H7 (cell line): ENCODE results near the gene MCM8. TPM values are rescaled to one million over a fixed set of nuclear protein-coding genes. Genes with fewer than 3 reads are reported as not detected.
A peak's percentile ranks its signal among the peaks of the same experiment; 100 is the strongest.

Source experiments
- DNase-seq: peaks from one replicate; pipeline ENCODE4 v3.0.0; 2012
- H3K27me3 ChIP-seq: 2 replicates; pipeline ENCODE4 v1.6.0; 2011; ENCODE audit warnings: mild to moderate bottlenecking, low read length; ENCODE audit not compliant: control insufficient read depth, insufficient read depth
- H3K36me3 ChIP-seq: replicated peaks from 2 replicates; pipeline ENCODE4 v1.5.1; 2011; ENCODE audit warnings: low read length; ENCODE audit not compliant: control insufficient read depth, insufficient read depth
- H3K4me3 ChIP-seq: 2 replicates; pipeline ENCODE4 v1.5.1; 2011; ENCODE audit warnings: low read depth, mild to moderate bottlenecking, control low read depth, low read length, moderate library complexity; ENCODE audit not compliant: insufficient read depth
- total RNA-seq: library from RNA; depleted of rRNA; stranded (reverse); fragments of >200 nt; shearing (Covaris generic); gene quantifications from 2 replicates; pipeline ENCODE4 v1.2.3, GENCODE V29; 2014

Gene MCM8
- total RNA-seq, 1 experiment from 2014 or later, result 26.8 TPM

- H3K36me3 ChIP-seq, result no peaks in the 10 kb centered on the region
- no peaks in the 10 kb centered on the region for H3K27me3 ChIP-seq
- no peak overlapping the region for H3K4me3 ChIP-seq
- DNase-seq, result no peak
Observed at GRCh38 chr20:5931411-5931810, 19.0 kb upstream of the MCM8 start.

- Histone ChIP-seq H3K27me3 (no peaks in the 10 kb centered on the region), H3K36me3 (no peaks in the 10 kb centered on the region), H3K4me3 (no peak overlapping the region)
- no peak for DNase-seq
Observed at GRCh38 chr20:5932796-5933195, 17.7 kb upstream of the MCM8 start.

DNA sequence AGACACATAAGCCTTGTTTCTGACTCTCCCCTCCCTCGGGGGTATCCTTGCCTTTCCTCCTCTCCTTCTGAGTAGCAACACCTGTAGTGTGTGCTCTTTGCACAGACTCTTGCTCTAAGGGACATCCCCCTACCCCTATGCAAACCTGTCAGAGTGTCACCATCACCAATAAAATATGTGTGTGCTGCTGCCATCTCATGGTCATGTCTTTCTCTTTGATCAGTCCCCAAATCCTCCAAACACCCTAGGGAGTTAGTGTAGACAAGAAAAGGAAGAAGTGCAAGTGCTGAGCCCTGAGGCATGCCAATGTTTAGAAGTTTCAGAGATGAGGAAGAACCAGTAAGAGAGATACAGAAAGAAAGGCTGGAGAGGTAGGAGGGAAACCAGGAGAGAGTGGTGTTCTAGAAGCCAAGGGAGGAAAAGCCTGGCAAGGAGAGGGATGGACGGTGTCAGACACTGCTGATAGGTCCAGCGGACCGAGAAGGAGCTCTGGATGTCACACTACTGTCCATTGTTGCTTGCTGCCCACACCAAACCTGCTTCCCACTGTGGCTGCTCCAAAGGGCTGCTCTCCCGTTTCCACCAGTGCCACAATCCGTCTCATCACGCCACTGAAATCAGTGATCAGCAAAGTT lies 16.5 kb upstream of the MCM8 start:
- H3K4me3 ChIP-seq, result no peak overlapping the region
- peak; percentile 42 for DNase-seq
- no peaks in the 10 kb centered on the region for H3K36me3 ChIP-seq
- no peaks in the 10 kb centered on the region for H3K27me3 ChIP-seq

- Histone ChIP-seq H3K4me3 (no peak overlapping the region), H3K36me3 (peaks cover 6% of the 10 kb centered on the region), H3K27me3 (no peaks in the 10 kb centered on the region)
- DNase-seq, result no peak
Observed at GRCh38 chr20:5935384-5935783, 15.1 kb upstream of the MCM8 start.

DNA sequence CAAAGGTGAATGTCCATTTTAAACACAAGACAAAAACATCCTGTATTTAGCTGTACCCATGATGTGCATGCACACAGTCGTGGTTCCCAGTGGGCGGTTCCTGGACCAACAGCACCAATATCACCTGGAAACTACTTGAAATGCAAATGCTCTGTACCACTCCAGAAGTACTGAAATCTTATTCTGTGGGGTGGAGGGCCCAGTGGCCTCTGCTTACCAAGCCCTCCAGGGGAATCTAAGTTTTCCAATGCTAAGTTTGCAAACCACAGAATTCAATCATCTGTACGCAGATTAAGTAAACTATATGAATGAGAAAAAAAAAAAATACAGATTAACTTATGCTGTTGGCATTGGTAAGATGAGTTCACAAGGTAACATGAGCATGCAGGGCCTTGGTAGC lies 14.2 kb upstream of the MCM8 start:
- Histone ChIP-seq H3K27me3 (no peaks in the 10 kb centered on the region), H3K4me3 (no peak overlapping the region), H3K36me3 (peaks cover 8% of the 10 kb centered on the region)
- no peak for DNase-seq

GRCh38 chr20:5938456-5939029 lies 11.9 kb upstream of the MCM8 start:
- no peak for DNase-seq
- Histone ChIP-seq H3K36me3 (peaks cover 17% of the 10 kb centered on the region), H3K4me3 (no peak overlapping the region), H3K27me3 (no peaks in the 10 kb centered on the region)

DNA sequence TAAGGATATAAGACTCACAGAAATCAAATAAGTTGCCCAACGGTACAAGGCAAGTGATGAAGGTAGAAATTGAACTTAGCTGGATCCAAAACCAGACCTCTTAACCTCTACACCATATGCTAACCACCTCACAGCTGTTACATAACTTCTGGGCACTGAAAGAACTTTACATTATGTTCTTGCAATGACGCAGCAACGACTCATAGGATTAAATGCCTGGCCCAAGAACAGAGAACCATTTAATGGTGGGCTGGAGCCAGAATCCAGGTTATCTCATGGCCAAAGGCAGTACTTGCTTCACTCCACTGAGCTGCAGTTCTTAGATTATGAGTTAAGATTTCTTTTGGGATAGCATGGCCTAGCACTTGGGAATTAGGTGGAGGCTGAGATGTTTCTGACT lies 4.5 kb upstream of the MCM8 start:
- Histone ChIP-seq H3K36me3 (peaks cover 19% of the 10 kb centered on the region), H3K4me3 (no peak overlapping the region), H3K27me3 (no peaks in the 10 kb centered on the region)
- DNase-seq, result no peak

DNA sequence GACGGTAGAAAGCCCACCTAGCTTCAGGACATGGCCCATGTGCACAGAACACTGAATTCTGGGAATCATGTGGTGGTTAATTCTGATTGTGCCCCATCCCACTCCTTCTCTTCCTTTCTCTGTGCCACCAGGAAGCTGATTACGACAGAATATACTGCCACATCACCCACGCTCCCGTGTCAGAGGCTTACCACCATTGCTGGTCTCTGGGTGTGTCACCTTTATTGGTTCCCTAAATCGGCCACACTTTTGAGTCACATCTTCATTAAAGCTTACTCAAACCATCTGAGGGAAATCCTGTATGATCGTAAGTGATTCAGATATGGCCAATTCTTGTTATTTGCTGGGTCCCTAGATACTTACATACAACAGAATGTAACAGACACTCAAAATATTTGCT lies 3.2 kb upstream of the MCM8 start:
- Histone ChIP-seq H3K36me3 (peaks cover 19% of the 10 kb centered on the region), H3K4me3 (no peak overlapping the region), H3K27me3 (no peaks in the 10 kb centered on the region)
- DNase-seq, result no peak

DNA sequence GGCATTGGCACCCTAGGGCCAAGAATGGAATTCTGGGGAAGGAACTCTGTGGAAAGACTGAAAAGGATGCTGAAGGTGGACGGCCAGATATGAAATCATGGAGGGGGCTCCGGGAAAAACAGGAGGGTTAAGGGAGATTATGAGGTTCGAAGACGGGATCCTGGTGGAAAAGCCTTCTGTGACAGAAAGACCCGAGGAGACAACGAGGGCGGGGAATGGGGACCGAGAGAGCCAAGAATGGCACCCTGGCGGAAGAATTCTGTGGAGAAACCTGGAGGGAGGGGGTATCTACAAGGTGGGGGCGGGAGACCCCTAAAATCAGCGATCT lies 545 bp upstream of the MCM8 start:
- Histone ChIP-seq H3K36me3 (peaks cover 19% of the 10 kb centered on the region), H3K4me3 (peak overlapping the region; percentile 87), H3K27me3 (no peaks in the 10 kb centered on the region)
- DNase-seq, result no peak

GRCh38 chr20:5967469-5967868 lies 17.0 kb downstream of the MCM8 start:
- Histone ChIP-seq H3K4me3 (no peak overlapping the region), H3K36me3 (peaks cover 4% of the 10 kb centered on the region; the same call in 1 of the 2 replicates), H3K27me3 (peaks cover 9% of the 10 kb centered on the region)
- DNase-seq, result no peak

- H3K36me3 ChIP-seq, result peaks cover 3% of the 10 kb centered on the region; the same call in 1 of the 2 replicates
- no peak overlapping the region for H3K4me3 ChIP-seq
- H3K27me3 ChIP-seq, result peaks cover 9% of the 10 kb centered on the region
- no peak for DNase-seq
Observed at GRCh38 chr20:5968462-5968861, 18.0 kb downstream of the MCM8 start.

DNA sequence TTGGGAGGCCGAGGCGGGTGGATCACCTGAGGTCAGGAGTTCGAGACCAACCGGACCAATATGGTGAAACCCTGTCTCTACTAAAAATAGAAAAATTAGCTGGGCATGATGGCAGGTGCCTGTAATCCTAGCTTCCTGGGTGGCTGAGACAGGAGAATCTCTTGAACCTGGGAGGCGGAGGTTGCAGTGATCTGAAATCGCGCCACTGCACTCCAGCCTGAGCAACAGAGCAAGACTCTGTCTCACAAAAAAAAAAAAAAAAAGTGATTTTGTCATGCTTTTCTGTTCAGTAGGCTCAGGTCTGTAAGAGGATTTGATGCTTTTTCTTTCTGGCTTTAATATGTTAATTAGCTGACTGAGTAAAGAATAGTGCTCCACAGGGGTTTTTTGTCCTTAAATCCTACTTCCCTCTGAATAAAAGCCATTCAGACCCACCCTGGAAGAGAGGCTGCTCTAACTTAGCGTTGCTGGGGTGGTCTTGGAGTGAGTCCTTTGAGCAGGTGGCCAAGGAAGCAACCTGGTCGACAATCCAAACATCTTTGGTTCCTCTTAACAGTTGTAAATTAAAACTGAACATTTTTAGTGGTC lies 19.0 kb downstream of the MCM8 start:
- Histone ChIP-seq H3K4me3 (no peak overlapping the region), H3K36me3 (peaks cover 4% of the 10 kb centered on the region; the same call in 1 of the 2 replicates), H3K27me3 (peaks cover 9% of the 10 kb centered on the region)
- DNase-seq, result peak; percentile 81

DNA sequence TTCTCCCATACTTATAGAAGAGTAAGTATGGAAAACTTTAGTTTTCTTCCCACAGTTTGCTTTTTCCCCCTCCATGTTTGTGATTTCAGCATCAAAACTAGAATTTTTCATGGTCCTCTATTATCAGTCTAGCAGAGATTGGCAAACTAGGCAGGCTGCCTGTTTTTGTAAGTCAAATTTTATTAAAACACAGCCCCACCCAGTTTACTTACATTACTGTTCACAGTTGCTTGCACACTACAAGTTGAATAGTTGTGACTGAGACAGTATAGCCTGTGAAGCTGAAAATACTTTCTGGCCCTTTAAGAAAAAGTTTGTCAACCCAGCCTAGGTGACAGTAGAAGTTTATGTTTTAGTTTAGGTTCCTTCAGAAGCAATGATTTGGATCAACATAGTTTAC lies 19.5 kb downstream of the MCM8 start:
- no peak for DNase-seq
- peaks cover 4% of the 10 kb centered on the region; the same call in 1 of the 2 replicates for H3K36me3 ChIP-seq
- peaks cover 9% of the 10 kb centered on the region for H3K27me3 ChIP-seq
- H3K4me3 ChIP-seq, result no peak overlapping the region

GRCh38 chr20:5970381-5970780 lies 19.9 kb downstream of the MCM8 start:
- Histone ChIP-seq H3K36me3 (peaks cover 4% of the 10 kb centered on the region; the same call in 1 of the 2 replicates), H3K27me3 (peaks cover 9% of the 10 kb centered on the region), H3K4me3 (no peak overlapping the region)
- DNase-seq, result no peak

- no peak overlapping the region for H3K4me3 ChIP-seq
- H3K27me3 ChIP-seq, result peaks cover 9% of the 10 kb centered on the region
- H3K36me3 ChIP-seq, result peaks cover 4% of the 10 kb centered on the region; the same call in 1 of the 2 replicates
- no peak for DNase-seq
Observed at GRCh38 chr20:5971203-5971602, 20.8 kb downstream of the MCM8 start.
